ENCODE data around the gene SEC24D.
"Not testable (repeated sequence)": the region's sequence is repeated elsewhere in the genome, so short reads cannot be mapped to it uniquely, and the experiment has no call there.

Gene SEC24D

GRCh38 chr4:118835571-118836300 lies at the start of gene SEC24D:
SEC24D (minus strand) TSS chr4:118836126; CDS start chr4:118833696, 2,430 bp downstream.
- peak; percentile 62 to 78 (median 70) for DNase-seq (ENCODE audit: low read depth in 4 of 4, low spot score in 1 of 4)

- no peak for DNase-seq (ENCODE audit: low read depth in 4 of 4, low spot score in 1 of 4)
Observed at GRCh38 chr4:118884716-118885115, 48.8 kb upstream of the SEC24D start.

- DNase-seq (ENCODE audit: low read depth in 4 of 4, low spot score in 1 of 4), result no peak
Observed at GRCh38 chr4:118883861-118884260, 47.9 kb upstream of the SEC24D start.

- DNase-seq (ENCODE audit: low read depth in 4 of 4, low spot score in 1 of 4), result no peak
Observed at GRCh38 chr4:118881512-118882146, 45.7 kb upstream of the SEC24D start.

- no peak for DNase-seq (ENCODE audit: low read depth in 4 of 4, low spot score in 1 of 4)
Observed at GRCh38 chr4:118879409-118879808, 43.5 kb upstream of the SEC24D start.

- not testable (repeated sequence) for DNase-seq (ENCODE audit: low read depth in 4 of 4, low spot score in 1 of 4)
Observed at GRCh38 chr4:118878507-118878906, 42.6 kb upstream of the SEC24D start.

- no peak for DNase-seq (ENCODE audit: low read depth in 4 of 4, low spot score in 1 of 4)
Observed at GRCh38 chr4:118877797-118878196, 41.9 kb upstream of the SEC24D start.

GRCh38 chr4:118872181-118872580 lies 36.3 kb upstream of the SEC24D start:
- no peak for DNase-seq (ENCODE audit: low read depth in 4 of 4, low spot score in 1 of 4)

- DNase-seq (ENCODE audit: low read depth in 4 of 4, low spot score in 1 of 4), result no peak
Observed at GRCh38 chr4:118869808-118870342, 33.9 kb upstream of the SEC24D start.

GRCh38 chr4:118867311-118868067 lies 31.6 kb upstream of the SEC24D start:
- DNase-seq (ENCODE audit: low read depth in 4 of 4, low spot score in 1 of 4), result no peak

- no peak for DNase-seq (ENCODE audit: low read depth in 4 of 4, low spot score in 1 of 4)
Observed at GRCh38 chr4:118866442-118866841, 30.5 kb upstream of the SEC24D start.

GRCh38 chr4:118865091-118865708 lies 29.3 kb upstream of the SEC24D start:
- DNase-seq (ENCODE audit: low read depth in 4 of 4, low spot score in 1 of 4), result no peak

- no peak for DNase-seq (ENCODE audit: low read depth in 4 of 4, low spot score in 1 of 4)
Observed at GRCh38 chr4:118858779-118859178, 22.9 kb upstream of the SEC24D start.

GRCh38 chr4:118857760-118858159 lies 21.8 kb upstream of the SEC24D start:
- DNase-seq (ENCODE audit: low read depth in 4 of 4, low spot score in 1 of 4), result no peak

GRCh38 chr4:118850488-118851173 lies 14.7 kb upstream of the SEC24D start:
- DNase-seq (ENCODE audit: low read depth in 4 of 4, low spot score in 1 of 4), result no peak

GRCh38 chr4:118849867-118850487 lies 14.1 kb upstream of the SEC24D start:
- DNase-seq (ENCODE audit: low read depth in 4 of 4, low spot score in 1 of 4), result no peak

- no peak for DNase-seq (ENCODE audit: low read depth in 4 of 4, low spot score in 1 of 4)
Observed at GRCh38 chr4:118848901-118849300, 13.0 kb upstream of the SEC24D start.

- no peak for DNase-seq (ENCODE audit: low read depth in 4 of 4, low spot score in 1 of 4)
Observed at GRCh38 chr4:118848242-118848641, 12.3 kb upstream of the SEC24D start.

- no peak for DNase-seq (ENCODE audit: low read depth in 4 of 4, low spot score in 1 of 4)
Observed at GRCh38 chr4:118846979-118847378, 11.1 kb upstream of the SEC24D start.

- DNase-seq (ENCODE audit: low read depth in 4 of 4, low spot score in 1 of 4), result no peak
Observed at GRCh38 chr4:118845552-118846050, 9.7 kb upstream of the SEC24D start.
